Uterus (tissue), 2 donors: Measurements from ENCODE around the gene TAF5.
A peak's percentile ranks its signal among the peaks of the same experiment; 100 is the strongest.

ENCODE experiments used
- POLR2A ChIP-seq, 2 donors: fragments of 450-650 bp; IDR thresholded peaks; one replicate each; pipeline ENCODE4 v1.6.1; 2016; ENCODE audit warnings: antibody characterized with exemption in 2 of 2, mild to moderate bottlenecking in 1 of 2, moderate library complexity in 1 of 2
- TF ChIP-seq, protein P1 (sequence below), 4 experiments: fragments of 200-600 bp in 2 of 4; fragments of 450-650 bp in 2 of 4; sonication (generic) in 2 of 4; IDR thresholded peaks; one replicate each; pipeline ENCODE4 v1.5.1; 2016 to 2019; ENCODE audit warnings: antibody characterized with exemption in 4 of 4, mild to moderate bottlenecking in 2 of 4, moderate library complexity in 1 of 4

DNA sequence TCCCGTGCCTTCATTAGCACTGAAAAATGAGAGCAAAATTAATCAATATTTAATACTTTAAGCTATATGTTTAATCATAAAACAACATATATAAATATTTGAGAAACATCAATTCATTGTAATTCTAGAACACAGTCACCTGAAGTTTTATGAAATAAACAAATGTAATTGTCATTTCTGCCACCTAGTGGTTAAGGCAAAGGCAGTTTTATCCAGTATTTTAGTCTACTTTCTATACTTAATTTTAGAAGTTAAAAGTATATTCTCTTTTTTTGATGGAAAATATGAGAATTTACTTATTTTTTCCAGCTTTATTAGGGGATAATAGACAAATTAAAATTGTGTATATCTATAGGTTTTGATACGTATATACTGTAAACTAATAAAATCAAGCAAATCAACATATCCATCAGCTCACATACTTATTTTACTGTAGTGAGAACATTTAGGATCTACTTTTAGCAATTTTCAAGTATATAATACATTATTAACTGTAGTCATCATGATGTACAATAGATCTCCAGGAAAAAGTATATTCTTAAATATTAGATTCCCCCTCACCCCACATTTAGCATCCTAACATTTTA is 33.7 kb upstream of the TAF5 start:
- TF ChIP-seq, protein P1, sequence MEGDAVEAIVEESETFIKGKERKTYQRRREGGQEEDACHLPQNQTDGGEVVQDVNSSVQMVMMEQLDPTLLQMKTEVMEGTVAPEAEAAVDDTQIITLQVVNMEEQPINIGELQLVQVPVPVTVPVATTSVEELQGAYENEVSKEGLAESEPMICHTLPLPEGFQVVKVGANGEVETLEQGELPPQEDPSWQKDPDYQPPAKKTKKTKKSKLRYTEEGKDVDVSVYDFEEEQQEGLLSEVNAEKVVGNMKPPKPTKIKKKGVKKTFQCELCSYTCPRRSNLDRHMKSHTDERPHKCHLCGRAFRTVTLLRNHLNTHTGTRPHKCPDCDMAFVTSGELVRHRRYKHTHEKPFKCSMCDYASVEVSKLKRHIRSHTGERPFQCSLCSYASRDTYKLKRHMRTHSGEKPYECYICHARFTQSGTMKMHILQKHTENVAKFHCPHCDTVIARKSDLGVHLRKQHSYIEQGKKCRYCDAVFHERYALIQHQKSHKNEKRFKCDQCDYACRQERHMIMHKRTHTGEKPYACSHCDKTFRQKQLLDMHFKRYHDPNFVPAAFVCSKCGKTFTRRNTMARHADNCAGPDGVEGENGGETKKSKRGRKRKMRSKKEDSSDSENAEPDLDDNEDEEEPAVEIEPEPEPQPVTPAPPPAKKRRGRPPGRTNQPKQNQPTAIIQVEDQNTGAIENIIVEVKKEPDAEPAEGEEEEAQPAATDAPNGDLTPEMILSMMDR (IDR thresholded peaks at IDR 0.05): peak; percentile 26 to 57 (median 49)
- TF ChIP-seq POLR2A (IDR thresholded peaks at IDR 0.05): no peak
